Measurements from ENCODE around the gene CGB2. TPM values are rescaled to one million over a fixed set of nuclear protein-coding genes. Genes with fewer than 3 reads are reported as not detected.
"Not testable (repeated sequence)": the region's sequence is repeated elsewhere in the genome, so short reads cannot be mapped to it uniquely, and the experiment has no call there.

CGB2 gene
- total and polyA plus RNA-seq, 12 donors: not detected

- no peak overlapping the region for H3K27ac ChIP-seq
- peak; percentile 50 to 80 (median 75) for DNase-seq
- H3K4me3 ChIP-seq: peak overlapping the region in 2 of 4 donors; percentile 22 to 51
- H3K27me3 ChIP-seq: no peaks in the 10 kb centered on the region
- no peak for TF ChIP-seq POLR2A (IDR thresholded peaks at IDR 0.05)
- TF ChIP-seq CTCF (IDR thresholded peaks at IDR 0.05): peak in 1 of 6 experiments; percentile 21
- H3K4me1 ChIP-seq (replicated peaks in 1 of 2): peaks cover 3 to 19% of the 10 kb centered on the region in 2 donors
- no peaks in the 10 kb centered on the region for H3K36me3 ChIP-seq (replicated peaks in 1 of 2)
- WGBS, 4 donors: 11 to 33% (median 17%) methylated on average over 6 to 41 of the region's 41 CpGs
- H3K9me3 ChIP-seq (replicated peaks in 1 of 3): no peaks in the 10 kb centered on the region
- intact Hi-C loops (cut with DNase I): no loop called here
These were observed 12.3 kb upstream of the CGB2 start for GRCh38 chr19:49019242-49019932.

GRCh38 chr19:49020342-49020741, 11.3 kb upstream of the CGB2 start:
- Histone ChIP-seq H3K4me1 (replicated peaks in 1 of 2) (peaks cover 3 to 19% of the 10 kb centered on the region in 2 donors), H3K27me3 (no peaks in the 10 kb centered on the region), H3K27ac (no peak overlapping the region), H3K36me3 (replicated peaks in 1 of 2) (no peaks in the 10 kb centered on the region), H3K9me3 (replicated peaks in 1 of 3) (no peaks in the 10 kb centered on the region), H3K4me3 (no peak overlapping the region)
- TF ChIP-seq POLR2A (IDR thresholded peaks at IDR 0.05): no peak
- TF ChIP-seq CTCF (IDR thresholded peaks at IDR 0.05): no peak
- no peak for DNase-seq
- intact Hi-C loops (cut with DNase I): no loop called here
- 79 to 86% (median 82%) methylated on average over 6 to 11 of the region's 11 CpGs for WGBS, 4 donors

- Histone ChIP-seq H3K4me3 (no peak overlapping the region), H3K9me3 (replicated peaks in 1 of 3) (no peaks in the 10 kb centered on the region), H3K4me1 (replicated peaks in 1 of 2) (peaks cover 3 to 19% of the 10 kb centered on the region in 2 donors), H3K27me3 (no peaks in the 10 kb centered on the region), H3K27ac (no peak overlapping the region), H3K36me3 (replicated peaks in 1 of 2) (no peaks in the 10 kb centered on the region)
- TF ChIP-seq CTCF (IDR thresholded peaks at IDR 0.05) (no peak), POLR2A (IDR thresholded peaks at IDR 0.05) (no peak)
- DNase-seq: no peak
- 47 to 59% (median 54%) methylated on average over 16 of the region's 16 CpGs for WGBS, 4 donors
- intact Hi-C loops (cut with DNase I): no loop called here
These were observed 10.5 kb upstream of the CGB2 start for GRCh38 chr19:49020931-49021895.

DNA sequence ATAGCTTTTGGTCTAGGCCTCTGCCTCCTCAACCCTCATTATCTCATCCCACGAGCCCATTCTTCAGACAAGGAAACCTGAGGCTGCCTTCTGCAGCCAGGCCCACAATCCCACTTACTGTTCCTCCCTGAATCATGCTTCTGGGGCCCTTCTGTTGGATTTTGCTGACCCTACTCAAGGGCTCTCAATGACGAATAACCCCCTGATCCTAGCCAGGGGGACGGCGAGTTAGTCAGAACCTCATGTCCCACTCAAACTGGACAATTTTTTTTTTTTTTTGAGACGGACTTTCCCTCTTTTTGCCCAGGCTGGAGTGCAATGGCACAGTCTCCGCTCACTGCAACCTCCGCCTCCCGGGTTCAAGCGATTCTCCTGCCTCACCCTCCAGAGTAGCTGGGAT, 9.6 kb upstream of the CGB2 start:
- no peaks in the 10 kb centered on the region for H3K9me3 ChIP-seq (replicated peaks in 1 of 3)
- WGBS, 4 donors: 85 to 91% (median 87%) methylated on average over 9 of the region's 9 CpGs

GRCh38 chr19:49024233-49024632, 7.5 kb upstream of the CGB2 start, which contains the start of gene CGB3:
Gene CGB3, minus strand, starts transcription at chr19:49024333. Its CDS starts 362 bp downstream, at chr19:49023971.
- not testable (repeated sequence) for DNase-seq
- 74 to 75% methylated on average over 10 of the region's 15 CpGs; no CpG with 5 or more reads in 2 of the 4 donors for WGBS, 4 donors

More for the DNA sequence above, 9.6 kb upstream of the CGB2 start:
- Histone ChIP-seq H3K36me3 (replicated peaks in 1 of 2) (no peaks in the 10 kb centered on the region), H3K4me1 (replicated peaks in 1 of 2) (peaks cover 3 to 19% of the 10 kb centered on the region in 2 donors), H3K27me3 (no peaks in the 10 kb centered on the region), H3K27ac (no peak overlapping the region), H3K4me3 (no peak overlapping the region)
- DNase-seq: no peak
- TF ChIP-seq POLR2A (IDR thresholded peaks at IDR 0.05) (no peak), CTCF (IDR thresholded peaks at IDR 0.05) (no peak)
- intact Hi-C loops (cut with DNase I): no loop called here

GRCh38 chr19:49025088-49025487, 6.6 kb upstream of the CGB2 start:
- intact Hi-C loops (cut with DNase I); H3K4me1 ChIP-seq (replicated peaks in 1 of 2); H3K4me3 ChIP-seq; H3K27ac ChIP-seq; H3K36me3 ChIP-seq (replicated peaks in 1 of 2); H3K27me3 ChIP-seq; DNase-seq; H3K9me3 ChIP-seq (replicated peaks in 1 of 3): not testable (repeated sequence)
- 74 to 91% (median 78%) methylated on average over 4 of the region's 6 CpGs for WGBS, 4 donors

More at GRCh38 chr19:49024233-49024632, 7.5 kb upstream of the CGB2 start, which contains the start of gene CGB3:
- H3K9me3 ChIP-seq (replicated peaks in 1 of 3); intact Hi-C loops (cut with DNase I); H3K4me1 ChIP-seq (replicated peaks in 1 of 2); H3K27ac ChIP-seq; H3K36me3 ChIP-seq (replicated peaks in 1 of 2); H3K4me3 ChIP-seq; H3K27me3 ChIP-seq: not testable (repeated sequence)
